HCT116 (cell line): ENCODE results near the gene SLC66A3. TPM values are rescaled to one million over a fixed set of nuclear protein-coding genes. Genes with fewer than 3 reads are reported as not detected.

Experiments used
- ATAC-seq: fragments of 200-7000 bp; cut with Tn5 transposase; 2 replicates; pipeline ENCODE4 v1.9.1; 2020; ENCODE audit warnings: mild to moderate bottlenecking, moderate library complexity
- BruUV-seq: library from RNA; stranded (reverse); fragments of 400-500 nt; replicated peaks from 2 replicates; lab custom pipeline; 2021; lab: Mats Ljungman, UMichigan
- CTCF ChIA-PET: fragments of 300-600 bp; sonication (Branson Sonifier 250); formaldehyde crosslinking; loops from one replicate; lab custom pipeline; 2021; ENCODE audit warnings: antibody characterized with exemption; lab: Charles Lee
- POLR2A ChIA-PET: fragments of 300-600, 350-600 bp; sonication (Branson Sonifier 250); formaldehyde crosslinking; loops from one replicate; lab custom pipeline; 2021; ENCODE audit warnings: antibody characterized with exemption; lab: Charles Lee
- RAD21 ChIA-PET, 2 experiments: fragments of 300-600 bp; sonication (Branson Sonifier 250); formaldehyde crosslinking; loops; one replicate each; lab custom pipeline; 2023; ENCODE audit warnings: low total read pairs in 2 of 2; ENCODE audit not compliant: uncharacterized antibody in 2 of 2, unreplicated experiment in 2 of 2, low non-redundant PET in 1 of 2; lab: Charles Lee
- DNase-seq: peaks from one replicate; pipeline ENCODE4 v3.0.0-alpha.2; 2010; ENCODE audit warnings: low read depth, low spot score
- H2AFZ ChIP-seq: fragments of 200-600 bp; shearing (Covaris generic), sonication (generic); 2 replicates; pipeline ENCODE4 v1.6.1; 2017; ENCODE audit warnings: low read depth, mixed run types, mixed read lengths, antibody characterized with exemption, low read length; ENCODE audit not compliant: poor library complexity, severe bottlenecking
- H3K27ac ChIP-seq: 2 replicates; pipeline ENCODE4 v1.5.1; 2012; ENCODE audit warnings: low read depth, low read length
- H3K27me3 ChIP-seq: fragments of 200-600 bp; sonication (generic); 2 replicates; pipeline ENCODE4 v1.6.1; 2016; ENCODE audit warnings: mixed run types, low read length, mixed read lengths; ENCODE audit not compliant: insufficient read depth
- H3K36me3 ChIP-seq, 2 experiments: fragments of 200-500 bp in 1 of 2; fragments of 200-600 bp in 1 of 2; sonication (Bioruptor generic) in 1 of 2; sonication (generic) in 1 of 2; 2 replicates each; pipeline versions ENCODE4 v1.5.1 to v1.6.1; 2014 to 2016; ENCODE audit warnings: low read length in 2 of 2, inconsistent platforms in 1 of 2, mixed read lengths in 1 of 2, mixed run types in 1 of 2; ENCODE audit not compliant: insufficient read depth in 2 of 2, control insufficient read depth in 1 of 2
- H3K4me1 ChIP-seq, 2 experiments: fragments of 200-600 bp in 1 of 2; sonication (generic) in 1 of 2; 2 replicates each; pipeline versions ENCODE4 v1.5.1 to v1.6.1; 2012 to 2017; ENCODE audit warnings: low read length in 2 of 2, inconsistent platforms in 1 of 2, mild to moderate bottlenecking in 1 of 2, mixed read lengths in 1 of 2, mixed run types in 1 of 2, moderate library complexity in 1 of 2; ENCODE audit not compliant: insufficient read depth in 2 of 2, control insufficient read depth in 1 of 2
- H3K4me2 ChIP-seq: fragments of 200-600 bp; sonication (generic); 2 replicates; pipeline ENCODE4 v1.6.1; 2017; ENCODE audit warnings: mixed run types, low read length, mixed read lengths
- H3K4me3 ChIP-seq, 2 experiments: fragments of 200-600 bp in 1 of 2; sonication (generic) in 1 of 2; replicated peaks in 1 of 2; 2 replicates each; pipeline ENCODE4 v1.5.1; 2011 to 2016; ENCODE audit warnings: low read length in 2 of 2, control low read depth in 1 of 2, low read depth in 1 of 2, mild to moderate bottlenecking in 1 of 2, mixed read lengths in 1 of 2, mixed run types in 1 of 2
- H3K79me2 ChIP-seq: fragments of 200-600 bp; sonication (generic); 2 replicates; pipeline ENCODE4 v1.6.1; 2017; ENCODE audit warnings: mild to moderate bottlenecking, mixed run types, low read length, moderate library complexity, mixed read lengths; ENCODE audit not compliant: insufficient read depth
- H3K9ac ChIP-seq: fragments of 200-600 bp; sonication (generic); 2 replicates; pipeline ENCODE4 v1.6.1; 2016; ENCODE audit warnings: low read length, mixed read lengths
- H3K9me2 ChIP-seq: fragments of 200-600 bp; sonication (generic), shearing (Covaris generic); 2 replicates; pipeline ENCODE4 v1.6.1; 2017; ENCODE audit warnings: mixed run types, mild to moderate bottlenecking, moderate library complexity; ENCODE audit not compliant: insufficient read depth
- H3K9me3 ChIP-seq, 2 experiments: fragments of 200-500 bp in 1 of 2; fragments of 200-600 bp in 1 of 2; sonication (Bioruptor generic) in 1 of 2; sonication (generic) in 1 of 2; 2 replicates each; pipeline ENCODE4 v1.6.1; 2014 to 2017; ENCODE audit warnings: low read length in 2 of 2, mixed read lengths in 2 of 2, inconsistent platforms in 1 of 2, low read depth in 1 of 2, mild to moderate bottlenecking in 1 of 2, mixed run types in 1 of 2, moderate library complexity in 1 of 2; ENCODE audit not compliant: control insufficient read depth in 1 of 2, insufficient read depth in 1 of 2
- H4K20me1 ChIP-seq: fragments of 200-600 bp; sonication (generic), shearing (Covaris generic); 2 replicates; pipeline ENCODE4 v1.6.1; 2017; ENCODE audit warnings: mixed run types, mild to moderate bottlenecking, moderate library complexity; ENCODE audit not compliant: insufficient read depth
- CEBPB ChIP-seq: IDR thresholded peaks from 2 replicates; pipeline ENCODE4 v1.6.1; 2012; ENCODE audit warnings: low read depth
- EGR1 ChIP-seq: IDR thresholded peaks from 2 replicates; pipeline ENCODE4 v1.6.1; 2012; ENCODE audit warnings: low read depth
- ELF1 ChIP-seq: IDR thresholded peaks from 2 replicates; pipeline ENCODE4 v1.6.1; 2012; ENCODE audit warnings: low read depth, borderline replicate concordance
- FOSL1 ChIP-seq: IDR thresholded peaks from 2 replicates; pipeline ENCODE4 v1.6.1; 2012; ENCODE audit warnings: low read depth
- JUND ChIP-seq: IDR thresholded peaks from 2 replicates; pipeline ENCODE4 v1.6.1; 2012
- POLR2AphosphoS5 ChIP-seq: IDR thresholded peaks from 2 replicates; pipeline ENCODE4 v1.6.1; 2011; ENCODE audit warnings: mild to moderate bottlenecking, low read depth, low read length, moderate library complexity
- RAD21 ChIP-seq: IDR thresholded peaks from 2 replicates; pipeline ENCODE4 v1.6.1; 2012; ENCODE audit warnings: low read depth, mild to moderate bottlenecking
- REST ChIP-seq: IDR thresholded peaks from 2 replicates; pipeline ENCODE4 v1.6.1; 2012; ENCODE audit warnings: low read depth
- SP1 ChIP-seq: IDR thresholded peaks from 2 replicates; pipeline ENCODE4 v1.6.1; 2012; ENCODE audit warnings: low read depth
- SRF ChIP-seq: IDR thresholded peaks from 2 replicates; pipeline ENCODE4 v1.6.1; 2012; ENCODE audit warnings: low read depth
- TCF7L2 ChIP-seq: IDR thresholded peaks from 2 replicates; pipeline ENCODE4 v1.7.0; 2011; ENCODE audit warnings: borderline replicate concordance, inconsistent platforms; ENCODE audit not compliant: insufficient read depth, insufficient read length; ENCODE audit errors: extremely low read depth
- ZBTB33 ChIP-seq: IDR thresholded peaks from 2 replicates; pipeline ENCODE4 v1.6.1; 2011; ENCODE audit warnings: mild to moderate bottlenecking, low read length, moderate library complexity; ENCODE audit not compliant: insufficient replicate concordance; ENCODE audit errors: extremely low read depth
- ZNF274 ChIP-seq: fragments of 200-500 bp; sonication (Bioruptor generic); IDR thresholded peaks from 2 replicates; pipeline ENCODE4 v1.6.1; 2014; ENCODE audit warnings: mild to moderate bottlenecking, low read depth, low read length, inconsistent platforms
- intact Hi-C: fragments of 100-400 bp; cut with micrococcal nuclease; formaldehyde crosslinking; loops from 2 replicates; pipeline ENCODE4 v1.10.0; 2022
- total RNA-seq: library from RNA; stranded (reverse); gene quantifications from one replicate; pipeline ENCODE4 v1.2.1, GENCODE V29; 2021; ENCODE audit not compliant: unreplicated experiment
- TF ChIP-seq, protein P1 (sequence below), 3 experiments: fragments of 200-600 bp in 1 of 3; sonication (generic) in 1 of 3; IDR thresholded peaks in 2 of 3; conservative IDR thresholded peaks in 1 of 3; 2 replicates each; pipeline ENCODE4 v1.5.1; 2012 to 2017; ENCODE audit warnings: low read depth in 2 of 3, low read length in 2 of 3, antibody characterized with exemption in 1 of 3, borderline replicate concordance in 1 of 3, control low read depth in 1 of 3, mild to moderate bottlenecking in 1 of 3, mixed read lengths in 1 of 3, mixed run types in 1 of 3, moderate library complexity in 1 of 3; ENCODE audit not compliant: insufficient read depth in 1 of 3
- TF ChIP-seq, protein P2 (sequence below): IDR thresholded peaks from 2 replicates; pipeline ENCODE4 v1.6.1; 2012

SLC66A3 gene
- total RNA-seq, 1 experiment from 2014 or later: 15.9 TPM

GRCh38 chr2:11109002-11109401 is 46.3 kb upstream of the SLC66A3 start:
- ATAC-seq (no peak), DNase-seq (no peak)
- RAD21 ChIA-PET: no interaction called here
- Histone ChIP-seq H3K9me2 (no peaks in the 10 kb centered on the region), H2AFZ (no peak overlapping the region), H3K4me3 (no peak overlapping the region), H3K36me3 (no peaks in the 10 kb centered on the region), H3K9ac (no peak overlapping the region), H3K4me2 (no peak overlapping the region), H3K27ac (no peak overlapping the region), H3K9me3 (no peaks in the 10 kb centered on the region), H4K20me1 (no peaks in the 10 kb centered on the region), H3K79me2 (no peaks in the 10 kb centered on the region), H3K27me3 (no peaks in the 10 kb centered on the region), H3K4me1 (peaks cover 0 to 11% of the 10 kb centered on the region in 2 experiments; a peak in 2 of 4 replicates)
- intact Hi-C loops: no loop called here
- CTCF ChIA-PET: no interaction called here
- BruUV-seq: no TSS peak
- POLR2A ChIA-PET: no interaction called here
- TF ChIP-seq FOSL1 (no peak), CEBPB (no peak), RAD21 (no peak), SRF (no peak), TCF7L2 (no peak), POLR2AphosphoS5 (no peak), JUND (no peak), ELF1 (no peak), REST (no peak), SP1 (no peak), ZBTB33 (no peak), ZNF274 (no peak), EGR1 (no peak)
- TF ChIP-seq, protein P1, sequence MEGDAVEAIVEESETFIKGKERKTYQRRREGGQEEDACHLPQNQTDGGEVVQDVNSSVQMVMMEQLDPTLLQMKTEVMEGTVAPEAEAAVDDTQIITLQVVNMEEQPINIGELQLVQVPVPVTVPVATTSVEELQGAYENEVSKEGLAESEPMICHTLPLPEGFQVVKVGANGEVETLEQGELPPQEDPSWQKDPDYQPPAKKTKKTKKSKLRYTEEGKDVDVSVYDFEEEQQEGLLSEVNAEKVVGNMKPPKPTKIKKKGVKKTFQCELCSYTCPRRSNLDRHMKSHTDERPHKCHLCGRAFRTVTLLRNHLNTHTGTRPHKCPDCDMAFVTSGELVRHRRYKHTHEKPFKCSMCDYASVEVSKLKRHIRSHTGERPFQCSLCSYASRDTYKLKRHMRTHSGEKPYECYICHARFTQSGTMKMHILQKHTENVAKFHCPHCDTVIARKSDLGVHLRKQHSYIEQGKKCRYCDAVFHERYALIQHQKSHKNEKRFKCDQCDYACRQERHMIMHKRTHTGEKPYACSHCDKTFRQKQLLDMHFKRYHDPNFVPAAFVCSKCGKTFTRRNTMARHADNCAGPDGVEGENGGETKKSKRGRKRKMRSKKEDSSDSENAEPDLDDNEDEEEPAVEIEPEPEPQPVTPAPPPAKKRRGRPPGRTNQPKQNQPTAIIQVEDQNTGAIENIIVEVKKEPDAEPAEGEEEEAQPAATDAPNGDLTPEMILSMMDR (IDR thresholded peaks at IDR 0.05 in 2 of 3, conservative IDR thresholded peaks at IDR 0.05 in 1 of 3; ENCODE audit: borderline replicate concordance in 1 of 3, insufficient read depth in 1 of 3, low read depth in 2 of 3, low read length in 2 of 3): no peak
- TF ChIP-seq, protein P2, sequence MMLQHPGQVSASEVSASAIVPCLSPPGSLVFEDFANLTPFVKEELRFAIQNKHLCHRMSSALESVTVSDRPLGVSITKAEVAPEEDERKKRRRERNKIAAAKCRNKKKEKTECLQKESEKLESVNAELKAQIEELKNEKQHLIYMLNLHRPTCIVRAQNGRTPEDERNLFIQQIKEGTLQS: no peak
